ENCODE data around the gene GJA4.
A peak's percentile ranks its signal among the peaks of the same experiment; 100 is the strongest.

GJA4 gene

DNA sequence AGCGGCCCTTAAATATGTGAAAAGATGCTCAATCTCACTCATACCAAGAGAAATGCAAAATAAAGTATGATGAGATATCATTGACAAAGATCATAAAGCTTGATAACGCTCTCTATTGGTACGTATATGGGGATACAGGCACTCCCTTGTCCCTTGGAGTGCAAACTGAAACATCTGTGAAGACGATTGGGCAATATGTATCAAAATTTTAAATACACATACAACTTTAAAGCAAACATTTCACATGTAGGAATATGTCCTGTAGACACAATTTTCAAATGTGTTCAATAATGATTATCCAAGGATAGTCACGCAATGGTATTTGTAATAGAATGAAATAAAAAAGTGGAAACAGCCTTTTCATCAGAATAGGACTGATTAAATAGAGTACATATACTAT lies 13.8 kb upstream of the GJA4 start:
- H3K36me3 ChIP-seq (ENCODE audit: control insufficient read depth in 5 of 5, insufficient read depth in 5 of 5, low read length in 5 of 5): no peaks in the 10 kb centered on the region
- no peaks in the 10 kb centered on the region for H3K9me3 ChIP-seq (ENCODE audit: control insufficient read depth in 5 of 5, low read length in 5 of 5)
- H3K27ac ChIP-seq (ENCODE audit: low read depth, low read length): no peak overlapping the region
- peaks cover 0 to 14% (median 10%) of the 10 kb centered on the region in 5 donors for H3K4me1 ChIP-seq (ENCODE audit: control insufficient read depth in 5 of 5, insufficient read depth in 5 of 5, low read length in 5 of 5)
- H3K4me3 ChIP-seq (ENCODE audit: low read depth in 1 of 5, low read length in 5 of 5): no peak overlapping the region
- H3K9ac ChIP-seq (ENCODE audit: low read length in 5 of 5): no peak overlapping the region
- peaks cover 31 to 53% (median 44%) of the 10 kb centered on the region in 5 donors for H3K27me3 ChIP-seq (ENCODE audit: control insufficient read depth in 5 of 5, insufficient read depth in 4 of 5, low read length in 5 of 5)

DNA sequence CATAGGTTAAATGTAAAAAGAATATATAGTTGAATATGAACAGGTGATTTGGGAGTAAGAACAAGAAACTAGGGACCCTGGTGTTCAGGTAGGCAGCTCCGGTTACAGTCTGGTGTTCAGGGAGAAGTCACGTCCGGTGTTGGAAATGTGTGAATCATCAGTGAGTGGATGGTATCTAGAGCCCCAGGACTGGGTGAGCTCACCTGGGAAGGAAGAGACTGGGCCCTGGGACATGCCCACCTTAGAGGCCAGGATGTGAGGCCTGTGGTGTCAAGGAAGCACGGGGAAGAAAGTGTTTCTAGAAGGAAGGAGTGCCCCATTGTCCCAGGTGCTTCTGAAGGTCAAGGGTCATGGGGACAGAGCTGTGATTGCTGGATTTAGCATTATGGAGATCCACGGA lies 13.3 kb upstream of the GJA4 start:
- no peak overlapping the region for H3K27ac ChIP-seq (ENCODE audit: low read depth, low read length)
- H3K4me1 ChIP-seq (ENCODE audit: control insufficient read depth in 5 of 5, insufficient read depth in 5 of 5, low read length in 5 of 5): peaks cover 0 to 14% (median 10%) of the 10 kb centered on the region in 5 donors
- H3K4me3 ChIP-seq (ENCODE audit: low read depth in 1 of 5, low read length in 5 of 5): no peak overlapping the region
- H3K27me3 ChIP-seq (ENCODE audit: control insufficient read depth in 5 of 5, insufficient read depth in 4 of 5, low read length in 5 of 5): peaks cover 31 to 53% (median 44%) of the 10 kb centered on the region in 5 donors
- H3K9ac ChIP-seq (ENCODE audit: low read length in 5 of 5): no peak overlapping the region
- H3K36me3 ChIP-seq (ENCODE audit: control insufficient read depth in 5 of 5, insufficient read depth in 5 of 5, low read length in 5 of 5): no peaks in the 10 kb centered on the region
- no peaks in the 10 kb centered on the region for H3K9me3 ChIP-seq (ENCODE audit: control insufficient read depth in 5 of 5, low read length in 5 of 5)

DNA sequence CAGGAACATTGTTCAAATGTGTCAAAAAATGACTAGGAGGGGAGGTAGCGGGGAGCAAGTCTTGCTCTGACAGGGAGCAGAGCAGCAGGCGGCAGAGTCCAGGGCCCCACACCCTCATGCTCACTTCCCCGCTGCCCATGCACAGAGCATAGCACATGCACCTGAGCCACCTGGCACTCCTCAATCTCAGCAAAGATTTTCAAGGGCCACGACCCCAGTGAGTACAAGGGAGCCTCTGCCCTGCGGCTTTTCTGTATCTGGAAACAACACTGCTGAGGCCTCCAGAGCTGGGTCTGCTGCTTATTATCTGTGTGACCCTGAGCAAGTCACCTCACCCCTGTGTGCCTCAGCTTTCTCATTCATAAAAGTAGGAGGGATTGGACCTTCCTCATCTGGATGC lies 12.8 kb upstream of the GJA4 start:
- Histone ChIP-seq H3K27ac (ENCODE audit: low read depth, low read length) (no peak overlapping the region), H3K9ac (ENCODE audit: low read length in 5 of 5) (no peak overlapping the region), H3K4me1 (ENCODE audit: control insufficient read depth in 5 of 5, insufficient read depth in 5 of 5, low read length in 5 of 5) (peaks cover 0 to 14% (median 10%) of the 10 kb centered on the region in 5 donors), H3K9me3 (ENCODE audit: control insufficient read depth in 5 of 5, low read length in 5 of 5) (no peaks in the 10 kb centered on the region), H3K27me3 (ENCODE audit: control insufficient read depth in 5 of 5, insufficient read depth in 4 of 5, low read length in 5 of 5) (peaks cover 31 to 53% (median 44%) of the 10 kb centered on the region in 5 donors), H3K36me3 (ENCODE audit: control insufficient read depth in 5 of 5, insufficient read depth in 5 of 5, low read length in 5 of 5) (no peaks in the 10 kb centered on the region), H3K4me3 (ENCODE audit: low read depth in 1 of 5, low read length in 5 of 5) (no peak overlapping the region)

DNA sequence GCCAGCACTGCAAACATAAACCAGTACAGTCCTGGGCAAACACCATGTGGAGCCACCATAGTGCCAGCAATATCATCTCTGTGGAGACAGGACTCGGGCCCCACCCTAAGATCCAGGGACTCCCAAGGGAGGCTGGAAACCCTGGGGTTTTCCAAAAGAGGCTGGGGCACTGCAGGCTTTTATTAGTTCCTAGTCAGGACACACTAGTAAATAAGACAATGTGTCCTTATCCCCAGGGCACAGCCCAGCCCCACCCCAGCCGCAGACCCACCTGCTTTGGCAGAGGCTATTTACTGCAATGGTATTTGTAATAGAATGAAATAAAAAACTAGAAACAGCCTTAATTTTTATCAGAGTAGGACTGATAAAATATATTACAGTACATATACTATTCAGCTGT lies 12.3 kb upstream of the GJA4 start:
- Histone ChIP-seq H3K9me3 (ENCODE audit: control insufficient read depth in 5 of 5, low read length in 5 of 5) (no peaks in the 10 kb centered on the region), H3K27me3 (ENCODE audit: control insufficient read depth in 5 of 5, insufficient read depth in 4 of 5, low read length in 5 of 5) (peaks cover 31 to 53% (median 44%) of the 10 kb centered on the region in 5 donors), H3K4me3 (ENCODE audit: low read depth in 1 of 5, low read length in 5 of 5) (no peak overlapping the region), H3K27ac (ENCODE audit: low read depth, low read length) (no peak overlapping the region), H3K36me3 (ENCODE audit: control insufficient read depth in 5 of 5, insufficient read depth in 5 of 5, low read length in 5 of 5) (no peaks in the 10 kb centered on the region), H3K4me1 (ENCODE audit: control insufficient read depth in 5 of 5, insufficient read depth in 5 of 5, low read length in 5 of 5) (peaks cover 0 to 14% (median 10%) of the 10 kb centered on the region in 5 donors), H3K9ac (ENCODE audit: low read length in 5 of 5) (no peak overlapping the region)

DNA sequence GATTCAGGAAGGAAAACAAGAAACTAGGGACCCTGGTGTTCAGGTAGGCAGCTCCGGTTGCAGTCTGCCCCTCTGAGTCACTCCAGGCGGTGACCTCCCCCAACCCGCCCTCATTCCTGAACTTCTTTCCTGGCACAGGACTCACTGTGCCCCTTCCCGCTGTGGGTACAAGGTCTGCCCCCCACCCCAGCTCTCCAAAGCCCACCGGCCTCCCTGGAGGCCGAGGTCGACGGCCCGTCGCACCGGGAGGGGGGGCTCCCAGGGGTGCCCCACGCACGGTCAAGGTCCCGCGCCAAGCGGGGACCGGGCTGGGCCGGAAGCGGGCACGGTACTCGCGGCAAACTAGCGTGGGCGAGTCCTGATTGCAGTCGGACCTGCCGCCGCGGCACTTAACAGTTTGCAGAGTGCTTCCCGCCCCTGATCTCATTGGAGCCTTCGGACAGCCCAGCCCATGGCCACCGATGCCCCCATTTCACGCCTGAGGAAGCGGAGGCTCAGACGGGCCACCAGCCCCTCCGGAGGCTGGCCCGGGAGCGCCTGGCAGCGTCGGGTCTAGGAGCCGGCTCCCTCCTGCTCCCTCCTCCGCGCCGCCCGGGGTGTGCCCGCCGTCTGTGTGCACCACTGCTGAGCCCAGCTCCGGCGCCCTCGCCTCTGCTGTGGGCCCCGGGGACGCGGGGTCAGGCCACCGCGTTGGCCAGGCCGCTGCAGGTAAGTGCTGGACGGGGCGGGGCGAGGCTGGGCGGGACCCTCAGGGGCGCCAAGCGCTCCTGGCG lies 11.5 kb upstream of the GJA4 start, which contains the start of gene GJB3:
Gene GJB3 (plus strand): TSS at position 144 of the 773 bp plus-strand sequence. CDS start 3,549 bp downstream, outside the sequence.
- H3K4me3 ChIP-seq (ENCODE audit: low read depth in 1 of 5, low read length in 5 of 5): peak within 1 kb of the TSS in 3 of 5 donors; percentile 36 to 49 (median 42)
- peaks cover 0 to 15% (median 10%) of the 10 kb centered on the region in 5 donors for H3K4me1 ChIP-seq (ENCODE audit: control insufficient read depth in 5 of 5, insufficient read depth in 5 of 5, low read length in 5 of 5)
- no peak within 1 kb of the TSS for H3K27ac ChIP-seq (ENCODE audit: low read depth, low read length)
- peaks cover 31 to 53% (median 44%) of the 10 kb centered on the region in 5 donors for H3K27me3 ChIP-seq (ENCODE audit: control insufficient read depth in 5 of 5, insufficient read depth in 4 of 5, low read length in 5 of 5)
- no peaks in the 10 kb centered on the region for H3K9me3 ChIP-seq (ENCODE audit: control insufficient read depth in 5 of 5, low read length in 5 of 5)
- H3K9ac ChIP-seq (ENCODE audit: low read length in 5 of 5): no peak within 1 kb of the TSS
- no peaks in the 10 kb centered on the region for H3K36me3 ChIP-seq (ENCODE audit: control insufficient read depth in 5 of 5, insufficient read depth in 5 of 5, low read length in 5 of 5)

GRCh38 chr1:34781844-34782391 lies 10.9 kb upstream of the GJA4 start:
- Histone ChIP-seq H3K27me3 (ENCODE audit: control insufficient read depth in 5 of 5, insufficient read depth in 4 of 5, low read length in 5 of 5) (peaks cover 29 to 49% (median 43%) of the 10 kb centered on the region in 5 donors), H3K9me3 (ENCODE audit: control insufficient read depth in 5 of 5, low read length in 5 of 5) (no peaks in the 10 kb centered on the region), H3K36me3 (ENCODE audit: control insufficient read depth in 5 of 5, insufficient read depth in 5 of 5, low read length in 5 of 5) (no peaks in the 10 kb centered on the region), H3K4me1 (ENCODE audit: control insufficient read depth in 5 of 5, insufficient read depth in 5 of 5, low read length in 5 of 5) (peaks cover 0 to 21% (median 10%) of the 10 kb centered on the region in 5 donors), H3K27ac (ENCODE audit: low read depth, low read length) (no peak overlapping the region), H3K9ac (ENCODE audit: low read length in 5 of 5) (no peak overlapping the region), H3K4me3 (ENCODE audit: low read depth in 1 of 5, low read length in 5 of 5) (peak overlapping the region in 3 of 5 donors; percentile 36 to 49 (median 42))

DNA sequence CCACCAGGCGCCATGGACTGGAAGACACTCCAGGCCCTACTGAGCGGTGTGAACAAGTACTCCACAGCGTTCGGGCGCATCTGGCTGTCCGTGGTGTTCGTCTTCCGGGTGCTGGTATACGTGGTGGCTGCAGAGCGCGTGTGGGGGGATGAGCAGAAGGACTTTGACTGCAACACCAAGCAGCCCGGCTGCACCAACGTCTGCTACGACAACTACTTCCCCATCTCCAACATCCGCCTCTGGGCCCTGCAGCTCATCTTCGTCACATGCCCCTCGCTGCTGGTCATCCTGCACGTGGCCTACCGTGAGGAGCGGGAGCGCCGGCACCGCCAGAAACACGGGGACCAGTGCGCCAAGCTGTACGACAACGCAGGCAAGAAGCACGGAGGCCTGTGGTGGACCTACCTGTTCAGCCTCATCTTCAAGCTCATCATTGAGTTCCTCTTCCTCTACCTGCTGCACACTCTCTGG lies 8.0 kb upstream of the GJA4 start:
- H3K9me3 ChIP-seq (ENCODE audit: control insufficient read depth in 5 of 5, low read length in 5 of 5): no peaks in the 10 kb centered on the region
- no peak overlapping the region for H3K4me3 ChIP-seq (ENCODE audit: low read depth in 1 of 5, low read length in 5 of 5)
- peaks cover 25 to 41% (median 31%) of the 10 kb centered on the region in 5 donors for H3K27me3 ChIP-seq (ENCODE audit: control insufficient read depth in 5 of 5, insufficient read depth in 4 of 5, low read length in 5 of 5)
- no peak overlapping the region for H3K9ac ChIP-seq (ENCODE audit: low read length in 5 of 5)
- no peak overlapping the region for H3K27ac ChIP-seq (ENCODE audit: low read depth, low read length)
- peaks cover 0 to 31% (median 10%) of the 10 kb centered on the region in 5 donors for H3K4me1 ChIP-seq (ENCODE audit: control insufficient read depth in 5 of 5, insufficient read depth in 5 of 5, low read length in 5 of 5)
- no peaks in the 10 kb centered on the region for H3K36me3 ChIP-seq (ENCODE audit: control insufficient read depth in 5 of 5, insufficient read depth in 5 of 5, low read length in 5 of 5)

DNA sequence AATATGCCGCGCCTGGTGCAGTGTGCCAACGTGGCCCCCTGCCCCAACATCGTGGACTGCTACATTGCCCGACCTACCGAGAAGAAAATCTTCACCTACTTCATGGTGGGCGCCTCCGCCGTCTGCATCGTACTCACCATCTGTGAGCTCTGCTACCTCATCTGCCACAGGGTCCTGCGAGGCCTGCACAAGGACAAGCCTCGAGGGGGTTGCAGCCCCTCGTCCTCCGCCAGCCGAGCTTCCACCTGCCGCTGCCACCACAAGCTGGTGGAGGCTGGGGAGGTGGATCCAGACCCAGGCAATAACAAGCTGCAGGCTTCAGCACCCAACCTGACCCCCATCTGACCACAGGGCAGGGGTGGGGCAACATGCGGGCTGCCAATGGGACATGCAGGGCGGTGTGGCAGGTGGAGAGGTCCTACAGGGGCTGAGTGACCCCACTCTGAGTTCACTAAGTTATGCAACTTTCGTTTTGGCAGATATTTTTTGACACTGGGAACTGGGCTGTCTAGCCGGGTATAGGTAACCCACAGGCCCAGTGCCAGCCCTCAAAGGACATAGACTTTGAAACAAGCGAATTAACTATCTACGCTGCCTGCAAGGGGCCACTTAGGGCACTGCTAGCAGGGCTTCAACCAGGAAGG lies 7.4 kb upstream of the GJA4 start:
- Histone ChIP-seq H3K27ac (ENCODE audit: low read depth, low read length) (no peak overlapping the region), H3K4me3 (ENCODE audit: low read depth in 1 of 5, low read length in 5 of 5) (no peak overlapping the region), H3K27me3 (ENCODE audit: control insufficient read depth in 5 of 5, insufficient read depth in 4 of 5, low read length in 5 of 5) (peaks cover 19 to 36% (median 29%) of the 10 kb centered on the region in 5 donors), H3K36me3 (ENCODE audit: control insufficient read depth in 5 of 5, insufficient read depth in 5 of 5, low read length in 5 of 5) (no peaks in the 10 kb centered on the region), H3K4me1 (ENCODE audit: control insufficient read depth in 5 of 5, insufficient read depth in 5 of 5, low read length in 5 of 5) (peaks cover 0 to 31% (median 10%) of the 10 kb centered on the region in 5 donors), H3K9ac (ENCODE audit: low read length in 5 of 5) (no peak overlapping the region), H3K9me3 (ENCODE audit: control insufficient read depth in 5 of 5, low read length in 5 of 5) (no peaks in the 10 kb centered on the region)

- Histone ChIP-seq H3K4me3 (ENCODE audit: low read depth in 1 of 5, low read length in 5 of 5) (no peak overlapping the region), H3K9ac (ENCODE audit: low read length in 5 of 5) (no peak overlapping the region), H3K36me3 (ENCODE audit: control insufficient read depth in 5 of 5, insufficient read depth in 5 of 5, low read length in 5 of 5) (no peaks in the 10 kb centered on the region), H3K9me3 (ENCODE audit: control insufficient read depth in 5 of 5, low read length in 5 of 5) (no peaks in the 10 kb centered on the region), H3K4me1 (ENCODE audit: control insufficient read depth in 5 of 5, insufficient read depth in 5 of 5, low read length in 5 of 5) (peaks cover 1 to 29% (median 9%) of the 10 kb centered on the region in 5 donors), H3K27me3 (ENCODE audit: control insufficient read depth in 5 of 5, insufficient read depth in 4 of 5, low read length in 5 of 5) (peaks cover 14 to 36% (median 24%) of the 10 kb centered on the region in 5 donors), H3K27ac (ENCODE audit: low read depth, low read length) (no peak overlapping the region)
These were observed 6.8 kb upstream of the GJA4 start for GRCh38 chr1:34785875-34786470.

Measured in subcutaneous abdominal adipose tissue (tissue), 5 donors.